Fibroblast of lung (primary cell): ENCODE results near the gene FOXD4L6.
"Not testable (repeated sequence)": the region's sequence is repeated elsewhere in the genome, so short reads cannot be mapped to it uniquely, and the experiment has no call there.

Experiments
- EZH2 ChIP-seq: IDR thresholded peaks from 2 replicates; pipeline ENCODE4 v1.5.1; 2012; ENCODE audit warnings: low read length, control low read depth, mild to moderate bottlenecking; ENCODE audit errors: missing control alignments
- TF ChIP-seq, protein P1 (sequence below), 2 donors: IDR thresholded peaks in 1 of 2; conservative IDR thresholded peaks in 1 of 2; 1 replicate in 1 of 2; 2 replicates in 1 of 2; pipeline ENCODE4 v1.5.1; 2011 to 2012; ENCODE audit warnings: low read length in 2 of 2, control low read depth in 1 of 2, inconsistent platforms in 1 of 2, low read depth in 1 of 2, mild to moderate bottlenecking in 1 of 2

DNA sequence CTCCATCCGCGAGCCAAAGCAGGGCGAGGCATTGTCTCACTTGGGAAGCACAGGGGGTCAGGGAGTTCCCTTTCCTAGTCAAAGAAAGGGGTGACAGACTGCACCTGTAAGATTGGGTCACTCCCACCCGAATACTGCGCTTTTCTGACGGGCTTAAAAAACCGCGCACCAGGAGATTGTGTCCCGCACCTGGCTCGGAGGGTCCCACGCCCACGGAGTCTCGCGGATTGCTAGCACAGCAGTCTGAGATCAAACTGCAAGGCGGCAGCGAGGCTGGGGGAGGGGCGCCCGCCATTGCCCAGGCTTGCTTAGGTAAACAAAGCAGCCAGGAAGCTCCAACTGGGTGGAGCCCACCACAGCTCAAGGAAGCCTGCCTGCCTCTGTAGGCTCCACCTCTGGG lies 21.6 kb upstream of the FOXD4L6 start:
- TF ChIP-seq, protein P1, sequence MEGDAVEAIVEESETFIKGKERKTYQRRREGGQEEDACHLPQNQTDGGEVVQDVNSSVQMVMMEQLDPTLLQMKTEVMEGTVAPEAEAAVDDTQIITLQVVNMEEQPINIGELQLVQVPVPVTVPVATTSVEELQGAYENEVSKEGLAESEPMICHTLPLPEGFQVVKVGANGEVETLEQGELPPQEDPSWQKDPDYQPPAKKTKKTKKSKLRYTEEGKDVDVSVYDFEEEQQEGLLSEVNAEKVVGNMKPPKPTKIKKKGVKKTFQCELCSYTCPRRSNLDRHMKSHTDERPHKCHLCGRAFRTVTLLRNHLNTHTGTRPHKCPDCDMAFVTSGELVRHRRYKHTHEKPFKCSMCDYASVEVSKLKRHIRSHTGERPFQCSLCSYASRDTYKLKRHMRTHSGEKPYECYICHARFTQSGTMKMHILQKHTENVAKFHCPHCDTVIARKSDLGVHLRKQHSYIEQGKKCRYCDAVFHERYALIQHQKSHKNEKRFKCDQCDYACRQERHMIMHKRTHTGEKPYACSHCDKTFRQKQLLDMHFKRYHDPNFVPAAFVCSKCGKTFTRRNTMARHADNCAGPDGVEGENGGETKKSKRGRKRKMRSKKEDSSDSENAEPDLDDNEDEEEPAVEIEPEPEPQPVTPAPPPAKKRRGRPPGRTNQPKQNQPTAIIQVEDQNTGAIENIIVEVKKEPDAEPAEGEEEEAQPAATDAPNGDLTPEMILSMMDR (conservative IDR thresholded peaks at IDR 0.05 in 1 of 2, IDR thresholded peaks at IDR 0.05 in 1 of 2; ENCODE audit: low read depth in 1 of 2, low read length in 2 of 2) = not testable (repeated sequence)
- not testable (repeated sequence) for TF ChIP-seq EZH2
